Heart left ventricle (tissue), 16 donors: ENCODE data around the gene RAB4A. TPM values are rescaled to one million over a fixed set of nuclear protein-coding genes. Genes with fewer than 3 reads are reported as not detected.

Source experiments
- ATAC-seq, 4 donors: fragments of 200-7000 bp; cut with Tn5 transposase; one replicate each; pipeline ENCODE4 v1.9.1; 2020 to 2022; ENCODE audit warnings: moderate library complexity in 4 of 4, mild to moderate bottlenecking in 3 of 4, moderate number of reproducible peaks in 1 of 4
- DNase-seq, 5 donors: peaks; one replicate each; pipeline ENCODE4 v3.0.0-alpha.2; 2020
- H3K27ac ChIP-seq, 12 donors: fragments of 200-600 bp; sonication (generic) in 4 of 12; one replicate each; pipeline versions ENCODE4 v1.5.0 to v1.8.0; 2016 to 2022; ENCODE audit warnings: mild to moderate bottlenecking in 2 of 12
- H3K27me3 ChIP-seq, 9 donors: fragments of 200-600 bp; sonication (generic) in 2 of 9; one replicate each; pipeline versions ENCODE4 v1.5.1 to v1.8.0; 2016 to 2022; ENCODE audit warnings: mild to moderate bottlenecking in 3 of 9
- H3K36me3 ChIP-seq, 9 donors: fragments of 200-600 bp; sonication (generic) in 2 of 9; one replicate each; pipeline versions ENCODE4 v1.5.0 to v1.8.0; 2018 to 2022; ENCODE audit warnings: mild to moderate bottlenecking in 2 of 9
- H3K4me1 ChIP-seq, 12 donors: fragments of 200-600 bp; sonication (generic) in 4 of 12; one replicate each; pipeline versions ENCODE4 v1.5.0 to v1.8.0; 2016 to 2022; ENCODE audit warnings: mild to moderate bottlenecking in 3 of 12
- H3K4me3 ChIP-seq, 12 donors: fragments of 200-600 bp; sonication (generic) in 4 of 12; one replicate each; pipeline versions ENCODE4 v1.5.0 to v1.8.0; 2017 to 2022; ENCODE audit warnings: mild to moderate bottlenecking in 9 of 12, moderate library complexity in 4 of 12
- H3K9me3 ChIP-seq, 12 donors: fragments of 200-600 bp; sonication (generic) in 4 of 12; one replicate each; pipeline versions ENCODE4 v1.5.0 to v1.8.0; 2016 to 2022; ENCODE audit warnings: mild to moderate bottlenecking in 1 of 12
- POLR2A ChIP-seq, 2 donors: fragments of 450-650 bp; IDR thresholded peaks; one replicate each; pipeline ENCODE4 v1.6.1; 2017; ENCODE audit warnings: antibody characterized with exemption in 2 of 2, mild to moderate bottlenecking in 2 of 2, moderate library complexity in 2 of 2
- WGBS, 4 donors: extraction: QIAGEN DNeasy Blood & Tissue Kit in 2 of 4; methylation state at CpG; one replicate each; pipeline versions ENCODE4 v1.1.5 to v1.1.7; 2013 to 2018; 5-methylcytosine and 5-hydroxymethylcytosine counted together
- intact Hi-C, 10 donors: fragments of 100-400 bp; cut with DNase I; formaldehyde crosslinking; loops; one replicate each; pipeline versions ENCODE4 v1.11.1 to v1.14.2; 2022
- polyA plus RNA-seq, 2 donors: library from polyadenylated mRNA; stranded (reverse); fragments of 200-250 nt; gene quantifications; one replicate each; pipeline ENCODE4 v1.2.3, GENCODE V29; 2013
- total RNA-seq, 9 donors: library from RNA; depleted of rRNA in 2 of 9; stranded (reverse); fragments of >200 nt in 2 of 9; fragmentation: NEBNext Ultra II Directional in 3 of 9; extraction: Animal tissue kit (Norgen Biotek cat#: 25700) in 3 of 9; gene quantifications; one replicate each; pipeline versions ENCODE4 v1.1.0 to v1.2.4, GENCODE V29; 2016 to 2023
- TF ChIP-seq, protein P1 (sequence below), 12 donors: fragments of 200-600 bp; sonication (generic) in 4 of 12; IDR thresholded peaks; one replicate each; pipeline versions ENCODE4 v1.5.0 to v1.8.0; 2018 to 2022; ENCODE audit warnings: antibody characterized with exemption in 12 of 12, mild to moderate bottlenecking in 5 of 12
- donor health status: ischemic (EF 13 %, LVEDD 7.1; RV severe dilation, severe dysfunction).
- donor health status: healthy with polysubstance abuse.
- donor health status: DM: no; HTN: yes; CAD: no.
- donor health status: DM: no; HTN: no; CAD: no.
- donor health status: ischemic (EF 25% LVEDD 6.9; RV normal size, moderate dysfunction).
- donor health status: ischemic (EF 25% LVEDD 5.7; RV mildly dilated, moderate dysfunction).
- donor health status: healthy.
- donor health status: DM: yes; HTN: yes; CAD: no.
- donor health status: ischemic (EF 35%, LVEDD 5.7; RV mildly dilated, moderate dysfunction).
- donor health status: nonischemic (EF 11% LVEDD 7.7; RV severe dilation, severe dysfunction).
- donor health status: DM: yes; HTN: yes; CAD: no.
- donor health status: PGD.
- donor health status: ischemic (EF 29% LVEDD 5.4; RV normal size, mild dysfunction).
- donor health status: nonischemic (EF 23%, LVEDD 6.1; RV moderate dilation, normal function).

The RAB4A gene
- total and polyA plus RNA-seq, 11 donors = 27.6 to 159 (median 92.2) TPM

DNA sequence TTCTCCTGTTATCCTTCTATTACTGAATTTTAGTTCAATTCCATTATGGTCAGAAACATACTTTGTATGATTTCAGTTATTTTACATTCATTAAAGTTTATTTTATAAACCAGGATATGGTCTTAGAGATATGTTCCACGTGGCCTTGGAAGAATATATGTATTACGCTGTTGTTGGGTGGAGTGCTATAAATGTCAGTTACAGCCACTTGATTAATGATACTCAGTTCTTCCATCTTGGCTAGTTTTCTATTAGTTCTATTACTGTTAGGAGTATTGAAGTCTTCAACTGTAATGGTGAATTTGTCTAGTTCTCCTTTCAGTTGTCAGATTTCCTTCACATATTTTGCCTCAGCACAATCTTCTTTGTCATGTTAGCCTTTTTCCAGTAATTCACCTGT lies 45.3 kb downstream of the RAB4A start:
- no peaks in the 10 kb centered on the region for H3K4me1 ChIP-seq
- ATAC-seq (no peak), DNase-seq (no peak)
- no peak overlapping the region for H3K4me3 ChIP-seq
- TF ChIP-seq, protein P1, sequence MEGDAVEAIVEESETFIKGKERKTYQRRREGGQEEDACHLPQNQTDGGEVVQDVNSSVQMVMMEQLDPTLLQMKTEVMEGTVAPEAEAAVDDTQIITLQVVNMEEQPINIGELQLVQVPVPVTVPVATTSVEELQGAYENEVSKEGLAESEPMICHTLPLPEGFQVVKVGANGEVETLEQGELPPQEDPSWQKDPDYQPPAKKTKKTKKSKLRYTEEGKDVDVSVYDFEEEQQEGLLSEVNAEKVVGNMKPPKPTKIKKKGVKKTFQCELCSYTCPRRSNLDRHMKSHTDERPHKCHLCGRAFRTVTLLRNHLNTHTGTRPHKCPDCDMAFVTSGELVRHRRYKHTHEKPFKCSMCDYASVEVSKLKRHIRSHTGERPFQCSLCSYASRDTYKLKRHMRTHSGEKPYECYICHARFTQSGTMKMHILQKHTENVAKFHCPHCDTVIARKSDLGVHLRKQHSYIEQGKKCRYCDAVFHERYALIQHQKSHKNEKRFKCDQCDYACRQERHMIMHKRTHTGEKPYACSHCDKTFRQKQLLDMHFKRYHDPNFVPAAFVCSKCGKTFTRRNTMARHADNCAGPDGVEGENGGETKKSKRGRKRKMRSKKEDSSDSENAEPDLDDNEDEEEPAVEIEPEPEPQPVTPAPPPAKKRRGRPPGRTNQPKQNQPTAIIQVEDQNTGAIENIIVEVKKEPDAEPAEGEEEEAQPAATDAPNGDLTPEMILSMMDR (IDR thresholded peaks at IDR 0.05) = no peak
- no peak for TF ChIP-seq POLR2A (IDR thresholded peaks at IDR 0.05)
- peaks cover 0 to 44% (median 24%) of the 10 kb centered on the region in 9 donors for H3K36me3 ChIP-seq
- no peak overlapping the region for H3K27ac ChIP-seq
- WGBS, 4 donors = 90 to 99% (median 92%) methylated on average over 2 of the region's 2 CpGs
- intact Hi-C loops = no loop called here
- no peaks in the 10 kb centered on the region for H3K27me3 ChIP-seq
- H3K9me3 ChIP-seq = no peaks in the 10 kb centered on the region

DNA sequence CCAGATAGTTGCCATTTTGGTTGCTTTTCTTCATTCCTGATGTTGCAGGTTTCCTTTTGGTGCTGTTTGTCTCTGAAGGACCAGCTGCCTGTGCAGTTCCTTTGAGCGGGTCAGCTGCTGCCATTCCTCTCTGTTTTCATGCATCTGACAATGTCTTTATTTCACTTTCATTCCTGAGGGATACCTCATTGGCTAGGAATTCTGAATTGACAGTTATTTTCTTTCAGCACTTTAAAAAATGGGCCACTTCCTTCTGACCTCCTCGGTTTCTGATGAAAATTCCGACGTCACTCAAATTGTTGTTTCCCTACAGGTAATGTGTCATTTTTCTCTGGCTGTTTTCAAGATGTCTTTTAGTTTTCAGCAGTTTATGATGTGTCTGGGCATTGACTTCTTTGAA lies 47.1 kb downstream of the RAB4A start:
- Histone ChIP-seq H3K27me3 (no peaks in the 10 kb centered on the region), H3K4me1 (no peaks in the 10 kb centered on the region), H3K27ac (no peak overlapping the region), H3K9me3 (no peaks in the 10 kb centered on the region), H3K4me3 (no peak overlapping the region), H3K36me3 (peaks cover 0 to 50% (median 36%) of the 10 kb centered on the region in 9 donors)
- intact Hi-C loops = no loop called here
- 80 to 83% (median 82%) methylated on average over 4 of the region's 4 CpGs for WGBS, 4 donors
- DNase-seq (no peak), ATAC-seq (no peak)
- TF ChIP-seq, protein P1 (IDR thresholded peaks at IDR 0.05) = no peak
- no peak for TF ChIP-seq POLR2A (IDR thresholded peaks at IDR 0.05)

DNA sequence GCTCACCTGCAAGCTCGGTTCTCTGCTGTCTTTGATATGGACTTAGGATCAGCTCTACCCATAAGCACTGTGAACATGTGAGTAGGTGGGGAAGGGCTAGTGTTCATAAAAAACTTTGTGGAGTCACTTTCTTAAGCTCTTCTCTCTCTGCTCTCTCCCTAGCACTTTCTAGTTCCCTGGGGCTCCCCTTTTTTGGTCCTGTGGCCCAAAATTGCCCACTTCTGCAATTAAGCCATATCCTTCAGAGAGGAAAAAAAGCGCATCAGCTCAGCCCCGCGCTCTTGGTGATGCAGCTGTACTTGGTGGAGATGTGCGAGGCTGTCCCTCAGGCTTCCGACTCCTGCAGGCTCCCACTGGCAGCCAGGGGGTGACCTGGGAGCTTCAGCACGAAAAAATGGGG lies 48.6 kb downstream of the RAB4A start:
- TF ChIP-seq, protein P1 (IDR thresholded peaks at IDR 0.05) = no peak
- no peak for TF ChIP-seq POLR2A (IDR thresholded peaks at IDR 0.05)
- WGBS, 4 donors = 89 to 95% (median 92%) methylated on average over 7 of the region's 7 CpGs
- intact Hi-C loops = no loop called here
- Histone ChIP-seq H3K4me3 (no peak overlapping the region), H3K27ac (no peak overlapping the region), H3K27me3 (no peaks in the 10 kb centered on the region), H3K4me1 (peaks cover 0 to 2% (median 0%) of the 10 kb centered on the region in 12 donors), H3K9me3 (no peaks in the 10 kb centered on the region), H3K36me3 (peaks cover 0 to 54% (median 43%) of the 10 kb centered on the region in 9 donors)
- DNase-seq (no peak), ATAC-seq (no peak)

DNA sequence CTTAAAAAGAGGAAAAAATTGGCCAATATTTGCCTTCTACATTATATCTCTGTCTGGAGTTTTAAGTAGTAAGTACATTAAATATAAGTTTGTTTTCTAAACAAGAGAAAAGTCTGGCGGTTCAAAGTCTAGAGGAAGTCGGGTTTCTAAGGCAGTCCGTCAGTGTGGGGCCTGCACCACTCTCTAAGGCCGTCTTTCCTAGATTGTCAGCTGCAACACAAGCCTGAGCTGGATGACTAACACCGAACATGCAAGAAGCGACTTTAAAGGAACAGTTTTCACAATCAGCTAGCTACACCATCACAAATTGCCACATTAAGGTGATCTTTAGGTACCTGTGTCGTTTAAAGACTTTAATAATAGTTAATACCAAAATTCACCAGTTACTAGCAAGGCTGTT lies 52.3 kb downstream of the RAB4A start:
- no peaks in the 10 kb centered on the region for H3K9me3 ChIP-seq
- H3K4me1 ChIP-seq = peaks cover 0 to 20% (median 0%) of the 10 kb centered on the region in 12 donors
- no peak overlapping the region for H3K27ac ChIP-seq
- WGBS, 4 donors = 91 to 95% (median 92%) methylated on average over 7 of the region's 7 CpGs
- no peaks in the 10 kb centered on the region for H3K27me3 ChIP-seq
- no peak for ATAC-seq
- intact Hi-C loops = no loop called here
- peaks cover 0 to 77% (median 66%) of the 10 kb centered on the region in 9 donors for H3K36me3 ChIP-seq
- TF ChIP-seq POLR2A (IDR thresholded peaks at IDR 0.05) = no peak
- DNase-seq = no peak
- no peak overlapping the region for H3K4me3 ChIP-seq

DNA sequence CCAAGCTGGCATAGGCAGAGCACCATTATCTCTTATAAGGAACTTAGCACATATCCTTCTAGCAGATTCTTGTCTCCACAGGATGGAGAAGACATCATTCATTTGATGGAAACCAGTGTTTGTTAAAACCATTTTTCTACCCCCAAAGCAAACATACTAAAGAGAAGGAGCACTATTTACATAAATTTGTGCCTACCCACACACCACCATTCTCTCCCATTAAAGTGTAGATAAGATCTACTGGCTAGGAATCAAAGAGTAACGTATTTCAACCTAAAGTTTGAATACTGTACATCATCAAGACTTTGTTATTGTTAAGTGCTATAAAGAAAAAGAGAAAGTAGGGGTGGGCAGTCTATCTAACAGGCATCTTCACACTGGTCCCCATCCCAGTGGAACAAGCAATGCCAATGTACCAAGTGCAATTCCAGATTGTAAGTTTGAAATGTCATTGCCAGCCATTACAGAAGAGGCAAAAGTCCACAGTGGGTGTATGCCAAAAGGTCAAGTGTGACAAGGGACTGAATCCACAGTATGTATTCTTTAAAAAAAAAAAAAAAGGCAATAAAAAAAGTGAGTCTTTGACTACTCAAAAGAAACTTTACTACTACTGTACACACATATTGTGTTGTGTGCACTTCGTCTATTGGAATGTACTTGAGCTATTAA lies 53.1 kb downstream of the RAB4A start:
- no peak for TF ChIP-seq POLR2A (IDR thresholded peaks at IDR 0.05)
- TF ChIP-seq, protein P1 (IDR thresholded peaks at IDR 0.05) = no peak
- ATAC-seq = no peak
- Histone ChIP-seq H3K27me3 (no peaks in the 10 kb centered on the region), H3K9me3 (no peaks in the 10 kb centered on the region), H3K4me1 (peaks cover 0 to 20% (median 0%) of the 10 kb centered on the region in 12 donors), H3K36me3 (peaks cover 0 to 75% (median 66%) of the 10 kb centered on the region in 9 donors), H3K27ac (peak overlapping the region in 1 of 12 donors; percentile 14), H3K4me3 (no peak overlapping the region)
- whole genome bisulfite sequencing, 4 donors = 95 to 98% (median 96%) methylated on average over 2 of the region's 2 CpGs
- intact Hi-C loops = no loop called here
- no peak for DNase-seq
